Activated CD8-positive, alpha-beta T cell treated with anti-CD3 and anti-CD28 coated beads for 36 hours (primary cell): ENCODE measurements around the gene LRRC63. TPM values are rescaled to one million over a fixed set of nuclear protein-coding genes. Genes with fewer than 3 reads are reported as not detected.

ENCODE experiments used
- ATAC-seq: fragments of 200-7000 bp; cut with Tn5 transposase; one replicate; pipeline ENCODE4 v1.10.0; 2021; ENCODE audit warnings: mild to moderate bottlenecking, moderate library complexity
- CTCF ChIA-PET: fragments of 350-600 bp; sonication (Branson Sonifier 250); formaldehyde crosslinking; loops from one replicate; lab custom pipeline; 2021; ENCODE audit warnings: antibody characterized with exemption; lab: Charles Lee
- POLR2A ChIA-PET: fragments of 350-600 bp; sonication (Branson Sonifier 250); formaldehyde crosslinking; loops from one replicate; lab custom pipeline; 2021; ENCODE audit warnings: antibody characterized with exemption; lab: Charles Lee
- DNase-seq: peaks from one replicate; pipeline ENCODE4 v3.0.0-alpha.2; 2020
- H3K27ac Mint-ChIP-seq: one replicate; pipeline ENCODE4 v1.8.0; 2021; ENCODE audit warnings: mild to moderate bottlenecking, mixed read lengths
- H3K27me3 Mint-ChIP-seq: one replicate; pipeline ENCODE4 v1.8.0; 2021; ENCODE audit warnings: mixed read lengths
- H3K36me3 Mint-ChIP-seq: one replicate; pipeline ENCODE4 v1.8.0; 2021; ENCODE audit warnings: low read depth, mixed read lengths
- H3K4me1 Mint-ChIP-seq: one replicate; pipeline ENCODE4 v1.8.0; 2021; ENCODE audit warnings: low read depth, mixed read lengths
- H3K4me3 Mint-ChIP-seq: one replicate; pipeline ENCODE4 v1.8.0; 2021; ENCODE audit warnings: mild to moderate bottlenecking, moderate library complexity, mixed read lengths
- H3K9me3 Mint-ChIP-seq: one replicate; pipeline ENCODE4 v1.8.0; 2021; ENCODE audit warnings: mixed read lengths
- CTCF ChIP-seq: fragments of 200-600 bp; IDR thresholded peaks from one replicate; pipeline ENCODE4 v1.8.0; 2022; ENCODE audit warnings: antibody characterized with exemption, mild to moderate bottlenecking
- intact Hi-C: fragments of 100-400 bp; cut with micrococcal nuclease; formaldehyde crosslinking; loops from one replicate; pipeline ENCODE4 v1.10.0; 2022
- total RNA-seq, 2 experiments: library from RNA; stranded (reverse); gene quantifications; one replicate each; pipeline ENCODE4 v1.2.3, GENCODE V29; 2021

The LRRC63 gene
- total RNA-seq, 2 experiments from 2014 or later, result 0.47 to 0.59 TPM

GRCh38 chr13:46169758-46170157 is 42.0 kb upstream of the LRRC63 start:
- no peak for TF ChIP-seq CTCF
- ATAC-seq (no peak), DNase-seq (no peak)
- Mint-ChIP-seq H3K27me3 (no peaks in the 10 kb centered on the region), H3K27ac (peak overlapping the region; percentile 88), H3K4me1 (peaks cover 92% of the 10 kb centered on the region), H3K4me3 (peak overlapping the region; percentile 75), H3K9me3 (peaks cover 2% of the 10 kb centered on the region), H3K36me3 (peaks cover 79% of the 10 kb centered on the region)
- POLR2A ChIA-PET, result interaction anchor here (1.5 to 7.4 kb wide), 3 partner anchors 10 to 20 kb away, joined by 4 to 137 read pairs (median 8); partner anchors contain the start of gene LCP1
- CTCF ChIA-PET, result interaction anchor here (0.9 to 3.6 kb wide), 6 partner anchors 8 to 128 kb away, joined by 3 to 27 read pairs (median 6); partner anchors contain the start of genes LCP1 and LRRC63
- intact Hi-C loops, result loop anchor here (5.0 kb wide), 2 partner anchors 128 to 148 kb away; no protein-coding TSS in a partner anchor

GRCh38 chr13:46170268-46170667 is 41.5 kb upstream of the LRRC63 start:
- Mint-ChIP-seq H3K4me1 (peaks cover 95% of the 10 kb centered on the region), H3K9me3 (peaks cover 2% of the 10 kb centered on the region), H3K4me3 (peak overlapping the region; percentile 75), H3K27me3 (no peaks in the 10 kb centered on the region), H3K27ac (peak overlapping the region; percentile 88), H3K36me3 (peaks cover 80% of the 10 kb centered on the region)
- POLR2A ChIA-PET, result interaction anchor here (1.5 to 7.4 kb wide), 4 partner anchors 9 to 21 kb away, joined by 4 to 137 read pairs (median 7); partner anchors contain the start of gene LCP1
- ATAC-seq, result no peak
- intact Hi-C loops, result no loop called here
- no peak for DNase-seq
- CTCF ChIA-PET, result interaction anchor here (0.9 to 3.6 kb wide), 8 partner anchors 8 to 128 kb away, joined by 3 to 27 read pairs (median 4); partner anchors contain the start of genes LCP1 and LRRC63
- TF ChIP-seq CTCF, result no peak

- peak overlapping the region; percentile 88 for H3K27ac Mint-ChIP-seq
- ATAC-seq (peak; percentile 6), DNase-seq (no peak)
- POLR2A ChIA-PET, result interaction anchor here (1.5 to 7.4 kb wide), 4 partner anchors 9 to 21 kb away, joined by 4 to 137 read pairs (median 7); partner anchors contain the start of gene LCP1
- TF ChIP-seq CTCF, result no peak
- H3K4me1 Mint-ChIP-seq, result peaks cover 96% of the 10 kb centered on the region
- CTCF ChIA-PET, result interaction anchor here (0.8 to 3.6 kb wide), 9 partner anchors 8 to 127 kb away, joined by 3 to 27 read pairs (median 3); partner anchors contain the start of genes LCP1 and LRRC63
- no peaks in the 10 kb centered on the region for H3K27me3 Mint-ChIP-seq
- peak overlapping the region; percentile 75 for H3K4me3 Mint-ChIP-seq
- intact Hi-C loops, result no loop called here
- peaks cover 82% of the 10 kb centered on the region for H3K36me3 Mint-ChIP-seq
- peaks cover 2% of the 10 kb centered on the region for H3K9me3 Mint-ChIP-seq
Observed at GRCh38 chr13:46170687-46171086, 41.0 kb upstream of the LRRC63 start.

GRCh38 chr13:46171217-46171616 is 40.5 kb upstream of the LRRC63 start:
- ATAC-seq (no peak), DNase-seq (no peak)
- H3K4me3 Mint-ChIP-seq, result peak overlapping the region; percentile 75
- peaks cover 94% of the 10 kb centered on the region for H3K4me1 Mint-ChIP-seq
- TF ChIP-seq CTCF, result no peak
- H3K36me3 Mint-ChIP-seq, result peaks cover 83% of the 10 kb centered on the region
- ChIA-PET CTCF (interaction anchor here (0.8 to 3.6 kb wide), 6 partner anchors 8 to 125 kb away, joined by 3 to 27 read pairs (median 4); no protein-coding TSS in a partner anchor), POLR2A (interaction anchor here (0.6 to 7.4 kb wide), 5 partner anchors 8 to 40 kb away, joined by 3 to 137 read pairs (median 3); partner anchors contain the start of gene LCP1)
- intact Hi-C loops, result no loop called here
- no peaks in the 10 kb centered on the region for H3K27me3 Mint-ChIP-seq
- peaks cover 2% of the 10 kb centered on the region for H3K9me3 Mint-ChIP-seq
- peak overlapping the region; percentile 90 for H3K27ac Mint-ChIP-seq

GRCh38 chr13:46171739-46172138 is 40.0 kb upstream of the LRRC63 start:
- Mint-ChIP-seq H3K4me1 (peaks cover 94% of the 10 kb centered on the region), H3K4me3 (peak overlapping the region; percentile 75), H3K27ac (peak overlapping the region; percentile 90), H3K9me3 (peaks cover 2% of the 10 kb centered on the region), H3K36me3 (peaks cover 86% of the 10 kb centered on the region), H3K27me3 (no peaks in the 10 kb centered on the region)
- CTCF ChIA-PET, result interaction anchor here (0.6 to 3.6 kb wide), 5 partner anchors 11 to 142 kb away, joined by 3 to 27 read pairs (median 6); partner anchors contain the start of gene LCP1
- POLR2A ChIA-PET, result interaction anchor here (0.6 to 7.4 kb wide), 7 partner anchors 8 to 124 kb away, joined by 3 to 137 read pairs (median 3); partner anchors contain the start of genes LCP1 and LRRC63
- intact Hi-C loops, result no loop called here
- no peak for ATAC-seq
- DNase-seq, result no peak
- TF ChIP-seq CTCF, result no peak
